B cell (primary cell): ENCODE results near the gene CDH12. TPM values are rescaled to one million over a fixed set of nuclear protein-coding genes. Genes with fewer than 3 reads are reported as not detected.

Source experiments
- ATAC-seq: fragments of 200-7000 bp; cut with Tn5 transposase; one replicate; pipeline ENCODE4 v1.10.0; 2021; ENCODE audit warnings: low read depth, mild to moderate bottlenecking, moderate number of reproducible peaks, moderate library complexity
- CTCF ChIA-PET: fragments of 350-600 bp; sonication (Branson Sonifier 250); formaldehyde crosslinking; loops from one replicate; lab custom pipeline; 2021; ENCODE audit warnings: antibody characterized with exemption, inconsistent platforms; lab: Charles Lee
- POLR2A ChIA-PET: fragments of 350-600 bp; sonication (Branson Sonifier 250); formaldehyde crosslinking; loops from one replicate; lab custom pipeline; 2021; ENCODE audit warnings: antibody characterized with exemption; lab: Charles Lee
- DNase-seq: peaks from one replicate; pipeline ENCODE4 v3.0.0; 2013
- H2AFZ ChIP-seq: 2 replicates; pipeline ENCODE4 v1.6.1; 2012; ENCODE audit warnings: mild to moderate bottlenecking, low read depth, low read length; ENCODE audit not compliant: insufficient read depth, poor library complexity, severe bottlenecking
- H3K27ac ChIP-seq, 2 donors: 1 replicate in 1 of 2; 2 replicates in 1 of 2; pipeline ENCODE4 v1.5.1; 2012 to 2013; ENCODE audit warnings: low read length in 2 of 2, mild to moderate bottlenecking in 2 of 2, moderate library complexity in 1 of 2
- H3K27me3 ChIP-seq, 4 experiments: fragments of 200-600 bp in 1 of 4; sonication (generic) in 1 of 4; replicated peaks in 1 of 4; 1 replicate in 2 of 4; 2 replicates in 2 of 4; pipeline versions ENCODE4 v1.6.1 to v1.7.0; 2013 to 2016; ENCODE audit warnings: low read length in 3 of 4, mild to moderate bottlenecking in 2 of 4, mixed read lengths in 1 of 4, moderate library complexity in 1 of 4; ENCODE audit not compliant: insufficient read depth in 4 of 4, control insufficient read depth in 3 of 4; ENCODE audit errors: control extremely low read depth in 1 of 4
- H3K36me3 ChIP-seq, 2 experiments: replicated peaks in 1 of 2; 1 replicate in 1 of 2; 2 replicates in 1 of 2; pipeline versions ENCODE4 v1.6.1 to v1.7.1; 2013; ENCODE audit warnings: low read length in 1 of 2; ENCODE audit not compliant: insufficient read depth in 2 of 2, control insufficient read depth in 1 of 2; ENCODE audit errors: control extremely low read depth in 1 of 2, extremely low read depth in 1 of 2
- H3K4me1 ChIP-seq, 2 donors: fragments of 200-600 bp in 1 of 2; sonication (generic) in 1 of 2; 1 replicate in 1 of 2; 2 replicates in 1 of 2; pipeline versions ENCODE4 v1.5.1 to v1.6.1; 2013 to 2017; ENCODE audit warnings: low read length in 2 of 2; ENCODE audit not compliant: control insufficient read depth in 2 of 2, insufficient read depth in 2 of 2
- H3K4me2 ChIP-seq: replicated peaks from 2 replicates; pipeline ENCODE3; 2012; ENCODE audit warnings: mild to moderate bottlenecking, low read depth, low read length; ENCODE audit not compliant: poor library complexity, severe bottlenecking
- H3K4me3 ChIP-seq, 5 experiments: fragments of 200-600 bp in 1 of 5; sonication (generic) in 1 of 5; 1 replicate in 3 of 5; 2 replicates in 2 of 5; pipeline versions ENCODE4 v1.5.1 to v1.7.0; 2011 to 2016; ENCODE audit warnings: low read length in 4 of 5, mild to moderate bottlenecking in 4 of 5, low read depth in 2 of 5, control low read depth in 1 of 5, moderate library complexity in 1 of 5; ENCODE audit not compliant: insufficient read depth in 1 of 5; ENCODE audit errors: control extremely low read depth in 1 of 5, extremely low read depth in 1 of 5
- H3K79me2 ChIP-seq: fragments of 200-600 bp; sonication (generic); one replicate; pipeline ENCODE4 v1.6.0; 2016; ENCODE audit warnings: low read length; ENCODE audit not compliant: control insufficient read depth, insufficient read depth
- H3K9ac ChIP-seq: fragments of 200-600 bp; sonication (generic); 2 replicates; pipeline ENCODE4 v1.6.1; 2017; ENCODE audit warnings: mild to moderate bottlenecking, low read length, moderate library complexity
- H3K9me3 ChIP-seq, 3 donors: one replicate each; pipeline versions ENCODE4 v1.6.1 to v1.7.1; 2013; ENCODE audit warnings: low read length in 2 of 3; ENCODE audit not compliant: control insufficient read depth in 2 of 3, insufficient read depth in 1 of 3; ENCODE audit errors: control extremely low read depth in 1 of 3
- H4K20me1 ChIP-seq: 2 replicates; pipeline ENCODE4 v1.6.0; 2012; ENCODE audit warnings: mild to moderate bottlenecking, low read length; ENCODE audit not compliant: insufficient read depth, control insufficient read depth, poor library complexity, severe bottlenecking
- H3K27ac Mint-ChIP-seq: one replicate; pipeline ENCODE4 v1.8.0; 2021; ENCODE audit warnings: mixed read lengths
- H3K27me3 Mint-ChIP-seq: one replicate; pipeline ENCODE4 v1.8.0; 2021; ENCODE audit warnings: mixed read lengths
- H3K4me1 Mint-ChIP-seq: one replicate; pipeline ENCODE4 v1.8.0; 2021; ENCODE audit warnings: mixed read lengths
- H3K4me3 Mint-ChIP-seq: one replicate; pipeline ENCODE4 v1.8.0; 2021; ENCODE audit warnings: mixed read lengths
- H3K9me3 Mint-ChIP-seq: one replicate; pipeline ENCODE4 v1.8.0; 2022; ENCODE audit warnings: mixed read lengths; ENCODE audit not compliant: insufficient read depth
- EZH2 ChIP-seq: IDR thresholded peaks from 2 replicates; pipeline ENCODE4 v1.6.1; 2012; ENCODE audit warnings: borderline replicate concordance, low read depth, mild to moderate bottlenecking, moderate library complexity, low read length; ENCODE audit not compliant: insufficient read depth, poor library complexity, severe bottlenecking
- WGBS: methylation state at CpG from one replicate; pipeline ENCODE4 v1.1.5; 2013; ENCODE audit warnings: missing lambda C conversion rate; ENCODE audit not compliant: insufficient coverage; 5-methylcytosine and 5-hydroxymethylcytosine counted together
- intact Hi-C: fragments of 100-400 bp; cut with micrococcal nuclease; formaldehyde crosslinking; loops from one replicate; pipeline ENCODE4 v1.10.0; 2022
- polyA plus RNA-seq: library from polyadenylated mRNA; depleted of rRNA; stranded (reverse); fragments of >200 nt; gene quantifications from 2 replicates; pipeline ENCODE4 v1.2.3, GENCODE V29; 2012
- total RNA-seq, 2 donors: library from RNA; stranded (reverse); fragments of 120-200 nt in 1 of 2; gene quantifications; 1 replicate in 1 of 2; 2 replicates in 1 of 2; pipeline versions ENCODE4 v1.2.3 to v1.2.4, GENCODE V29; 2013 to 2022
- TF ChIP-seq, protein P1 (sequence below): fragments of 200-600 bp; IDR thresholded peaks from one replicate; pipeline ENCODE4 v1.8.0; 2022; ENCODE audit warnings: antibody characterized with exemption, mild to moderate bottlenecking

CDH12 gene
- total and polyA plus RNA-seq, 2 donors (not counting 1 experiment from before 2014, with no cell fraction given) = not detected

DNA sequence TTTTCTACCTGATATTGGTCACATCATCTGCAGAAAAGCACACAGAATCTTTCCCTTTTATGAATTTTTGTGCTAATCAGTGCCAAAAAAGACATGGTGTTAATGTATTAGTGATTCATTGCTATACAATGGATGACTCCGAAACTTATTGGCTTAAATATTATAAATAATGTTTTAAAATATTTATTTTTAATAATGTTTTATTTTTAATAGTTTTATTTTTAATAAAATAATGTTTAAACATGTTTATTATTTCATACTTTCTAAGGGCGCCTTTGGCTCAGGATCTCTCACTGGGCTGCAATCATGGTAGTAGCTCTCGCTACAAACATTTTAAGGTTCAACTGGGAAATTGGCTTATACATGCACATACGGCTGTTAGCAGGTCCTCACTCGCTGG lies 65.7 kb downstream of the CDH12 start:
- Histone ChIP-seq H3K9me3 (no peaks in the 10 kb centered on the region), H3K4me1 (no peaks in the 10 kb centered on the region), H3K79me2 (no peaks in the 10 kb centered on the region), H3K4me2 (no peak overlapping the region), H3K36me3 (no peaks in the 10 kb centered on the region), H3K27ac (no peak overlapping the region), H4K20me1 (no peaks in the 10 kb centered on the region), H3K4me3 (no peak overlapping the region), H3K27me3 (no peaks in the 10 kb centered on the region), H3K9ac (no peak overlapping the region), H2AFZ (no peak overlapping the region)
- H3K4me1 Mint-ChIP-seq = no peaks in the 10 kb centered on the region
- ChIA-PET POLR2A (no interaction called here), CTCF (no interaction called here)
- no peaks in the 10 kb centered on the region for H3K27me3 Mint-ChIP-seq
- ATAC-seq (no peak), DNase-seq (no peak)
- 100% methylated on average over 1 of the region's 5 CpGs for WGBS
- no peak overlapping the region for H3K4me3 Mint-ChIP-seq
- intact Hi-C loops = no loop called here
- peaks cover 2% of the 10 kb centered on the region for H3K9me3 Mint-ChIP-seq
- TF ChIP-seq, protein P1, sequence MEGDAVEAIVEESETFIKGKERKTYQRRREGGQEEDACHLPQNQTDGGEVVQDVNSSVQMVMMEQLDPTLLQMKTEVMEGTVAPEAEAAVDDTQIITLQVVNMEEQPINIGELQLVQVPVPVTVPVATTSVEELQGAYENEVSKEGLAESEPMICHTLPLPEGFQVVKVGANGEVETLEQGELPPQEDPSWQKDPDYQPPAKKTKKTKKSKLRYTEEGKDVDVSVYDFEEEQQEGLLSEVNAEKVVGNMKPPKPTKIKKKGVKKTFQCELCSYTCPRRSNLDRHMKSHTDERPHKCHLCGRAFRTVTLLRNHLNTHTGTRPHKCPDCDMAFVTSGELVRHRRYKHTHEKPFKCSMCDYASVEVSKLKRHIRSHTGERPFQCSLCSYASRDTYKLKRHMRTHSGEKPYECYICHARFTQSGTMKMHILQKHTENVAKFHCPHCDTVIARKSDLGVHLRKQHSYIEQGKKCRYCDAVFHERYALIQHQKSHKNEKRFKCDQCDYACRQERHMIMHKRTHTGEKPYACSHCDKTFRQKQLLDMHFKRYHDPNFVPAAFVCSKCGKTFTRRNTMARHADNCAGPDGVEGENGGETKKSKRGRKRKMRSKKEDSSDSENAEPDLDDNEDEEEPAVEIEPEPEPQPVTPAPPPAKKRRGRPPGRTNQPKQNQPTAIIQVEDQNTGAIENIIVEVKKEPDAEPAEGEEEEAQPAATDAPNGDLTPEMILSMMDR = no peak
- no peak for TF ChIP-seq EZH2
- H3K27ac Mint-ChIP-seq = no peak overlapping the region

DNA sequence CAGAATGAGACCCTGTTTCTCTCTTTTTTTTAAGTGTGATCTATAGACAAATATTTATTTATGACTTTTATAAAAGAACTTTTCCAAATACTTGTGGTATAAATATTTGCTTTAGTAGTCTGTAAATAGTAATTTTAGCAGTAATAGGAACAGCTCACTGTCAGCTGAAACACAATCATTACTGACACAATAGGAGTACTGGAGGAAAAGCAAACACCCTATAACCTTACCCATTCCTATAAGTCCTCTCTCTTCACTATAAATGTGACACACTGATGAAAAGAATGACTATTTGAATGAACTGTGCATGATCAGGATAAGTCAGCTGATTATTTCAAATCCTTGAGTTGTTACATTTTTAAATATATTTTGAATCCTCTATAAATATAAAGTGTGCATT lies 72.4 kb downstream of the CDH12 start:
- H3K9me3 ChIP-seq = no peaks in the 10 kb centered on the region
- H3K27me3 ChIP-seq = no peaks in the 10 kb centered on the region
- no peaks in the 10 kb centered on the region for H3K4me1 Mint-ChIP-seq
- CTCF ChIA-PET = no interaction called here
- no peak overlapping the region for H2AFZ ChIP-seq
- H4K20me1 ChIP-seq = no peaks in the 10 kb centered on the region
- POLR2A ChIA-PET = no interaction called here
- H3K4me2 ChIP-seq = no peak overlapping the region
- no peaks in the 10 kb centered on the region for H3K36me3 ChIP-seq
- ATAC-seq = no peak
- H3K9ac ChIP-seq = no peak overlapping the region
- no peaks in the 10 kb centered on the region for H3K4me1 ChIP-seq
- H3K27ac ChIP-seq = no peak overlapping the region
- H3K27ac Mint-ChIP-seq = no peak overlapping the region
- no peak for TF ChIP-seq EZH2
- TF ChIP-seq, protein P1 = no peak
- H3K27me3 Mint-ChIP-seq = no peaks in the 10 kb centered on the region
- H3K79me2 ChIP-seq = no peaks in the 10 kb centered on the region
- no peak overlapping the region for H3K4me3 Mint-ChIP-seq
- DNase-seq = no peak
- peaks cover 4% of the 10 kb centered on the region for H3K9me3 Mint-ChIP-seq
- no peak overlapping the region for H3K4me3 ChIP-seq
- intact Hi-C loops = no loop called here
